GM20000 (cell line): ENCODE data around the gene SLC35F6.
"Not testable (repeated sequence)": the region's sequence is repeated elsewhere in the genome, so short reads cannot be mapped to it uniquely, and the experiment has no call there.

Experiments used
- DNase-seq: peaks from one replicate; pipeline ENCODE4 v3.0.0; 2012; ENCODE audit warnings: low spot score
- CTCF ChIP-seq: IDR thresholded peaks from 2 replicates; pipeline ENCODE4 v1.5.1; 2012; ENCODE audit warnings: mild to moderate bottlenecking, control low read depth; ENCODE audit errors: extremely low read depth, missing control alignments

Gene SLC35F6

GRCh38 chr2:26758790-26759321 is 5.2 kb upstream of the SLC35F6 start:
- TF ChIP-seq CTCF, result no peak
- no peak for DNase-seq

DNA sequence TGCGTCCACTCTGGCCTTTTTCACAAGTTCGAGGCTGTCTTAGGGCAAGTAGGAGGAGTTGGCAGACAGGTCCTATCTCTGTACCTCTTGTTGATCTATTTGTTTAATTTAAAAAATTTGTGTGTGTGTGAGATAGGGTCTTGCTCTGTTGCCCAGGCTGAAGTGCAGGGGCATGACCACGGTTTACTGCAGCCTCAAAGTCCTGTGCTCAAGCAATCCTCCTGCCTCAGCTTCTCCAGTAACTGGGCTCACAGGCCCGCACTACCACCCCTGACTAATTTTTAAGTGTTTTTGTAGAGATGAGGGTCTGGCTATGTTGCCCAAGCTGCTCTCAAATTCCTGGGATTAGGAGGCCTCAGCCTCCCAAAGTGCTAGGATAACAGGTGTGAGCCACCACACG is 4.2 kb upstream of the SLC35F6 start:
- no peak for DNase-seq
- no peak for TF ChIP-seq CTCF

GRCh38 chr2:26760991-26761390 is 3.1 kb upstream of the SLC35F6 start:
- DNase-seq, result not testable (repeated sequence)

DNA sequence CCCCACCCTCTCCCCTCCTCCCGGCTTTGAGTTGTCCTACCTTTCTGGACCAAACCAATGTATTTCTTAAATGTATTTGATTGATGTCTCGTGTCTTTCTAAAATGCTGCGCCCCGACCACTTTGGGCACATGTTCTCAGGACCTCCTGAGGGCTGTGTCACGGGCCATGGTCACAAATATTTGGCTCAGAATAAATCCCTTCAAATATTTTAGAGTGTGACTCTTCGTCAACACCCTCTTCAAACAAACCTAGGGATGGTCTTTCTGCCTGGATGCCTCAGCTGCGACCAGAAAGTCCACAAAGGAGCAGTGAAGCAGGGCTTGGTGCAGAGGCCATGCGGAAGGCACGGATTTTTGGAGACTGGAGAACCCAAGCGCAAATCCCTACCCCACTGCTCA is 1.1 kb upstream of the SLC35F6 start:
- DNase-seq, result no peak
- no peak for TF ChIP-seq CTCF

DNA sequence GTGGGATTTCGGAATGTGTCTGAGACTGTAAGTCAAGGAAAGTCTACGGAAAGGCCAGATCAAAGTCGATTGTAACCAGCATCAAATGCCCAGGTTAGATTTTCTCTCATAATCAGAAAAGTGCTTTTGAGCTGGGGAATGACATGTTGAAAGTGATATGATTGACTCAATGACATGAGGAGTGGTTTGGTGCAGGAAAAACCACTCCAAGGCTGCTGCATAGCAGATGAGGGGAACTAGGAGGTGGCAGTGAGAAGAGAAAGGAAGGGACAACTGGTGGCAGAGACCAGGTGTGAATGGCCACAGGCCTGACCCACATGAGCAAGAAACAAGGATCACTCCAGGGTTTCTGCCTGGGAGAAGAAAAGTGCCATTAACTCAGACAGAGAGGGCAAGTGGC is 822 bp downstream of the SLC35F6 start:
- no peak for TF ChIP-seq CTCF
- DNase-seq, result no peak

DNA sequence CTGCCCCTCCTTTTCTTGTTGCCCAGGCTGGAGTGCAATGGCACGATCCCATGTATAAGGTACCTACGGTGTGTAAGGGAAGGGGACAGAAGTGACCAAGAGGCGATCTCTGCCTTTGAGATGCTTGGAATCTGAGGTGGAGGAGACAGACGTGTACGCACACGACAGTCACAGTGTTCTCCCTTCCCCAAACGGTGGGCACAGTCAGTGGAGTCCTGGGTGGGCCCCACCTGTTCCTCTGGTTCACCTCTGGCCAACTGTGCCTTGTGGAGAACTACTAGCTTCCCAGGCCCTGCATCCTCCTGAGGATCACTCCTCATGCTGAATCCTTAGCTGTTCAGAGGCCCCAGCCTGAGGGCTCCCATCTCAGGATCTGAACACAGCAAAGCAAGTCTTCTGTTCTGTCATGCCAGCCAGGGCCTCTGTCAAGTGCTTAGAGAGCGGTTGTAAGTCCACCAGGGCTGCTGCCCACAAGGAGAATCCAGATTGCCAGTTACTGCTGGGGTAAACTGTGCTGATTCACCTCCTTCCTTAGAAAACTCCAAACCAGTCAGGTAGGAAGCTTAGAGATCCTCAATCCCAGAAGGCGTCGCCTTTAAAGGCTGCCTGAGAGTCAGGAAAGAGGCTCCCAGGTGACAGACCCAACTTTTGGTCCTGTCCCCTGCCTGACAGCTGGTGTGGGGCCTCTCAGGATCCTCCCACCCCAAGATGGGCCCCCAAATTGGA is 1.6 kb downstream of the SLC35F6 start:
- DNase-seq, result no peak
- no peak for TF ChIP-seq CTCF

DNA sequence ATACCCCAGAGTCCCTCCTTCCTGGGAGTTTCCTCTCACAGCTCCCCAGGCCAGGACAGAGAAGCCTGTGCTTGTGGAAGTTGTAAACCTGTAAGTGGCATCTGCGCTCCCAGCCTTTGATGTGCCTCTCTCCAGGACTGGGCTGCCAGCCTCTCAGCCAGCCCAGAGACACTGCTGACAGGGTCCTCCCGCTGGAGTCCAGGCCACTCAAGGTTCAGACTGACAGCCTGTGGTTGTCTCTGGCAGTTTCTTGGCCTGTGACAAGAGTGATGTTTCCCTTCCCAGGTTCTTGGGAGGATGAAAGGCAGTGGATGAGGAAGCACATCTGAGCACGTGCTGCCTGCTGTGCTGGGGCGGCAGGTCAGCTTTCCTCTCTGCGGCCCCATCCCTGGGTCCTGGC is 3.0 kb downstream of the SLC35F6 start:
- TF ChIP-seq CTCF, result no peak
- no peak for DNase-seq

DNA sequence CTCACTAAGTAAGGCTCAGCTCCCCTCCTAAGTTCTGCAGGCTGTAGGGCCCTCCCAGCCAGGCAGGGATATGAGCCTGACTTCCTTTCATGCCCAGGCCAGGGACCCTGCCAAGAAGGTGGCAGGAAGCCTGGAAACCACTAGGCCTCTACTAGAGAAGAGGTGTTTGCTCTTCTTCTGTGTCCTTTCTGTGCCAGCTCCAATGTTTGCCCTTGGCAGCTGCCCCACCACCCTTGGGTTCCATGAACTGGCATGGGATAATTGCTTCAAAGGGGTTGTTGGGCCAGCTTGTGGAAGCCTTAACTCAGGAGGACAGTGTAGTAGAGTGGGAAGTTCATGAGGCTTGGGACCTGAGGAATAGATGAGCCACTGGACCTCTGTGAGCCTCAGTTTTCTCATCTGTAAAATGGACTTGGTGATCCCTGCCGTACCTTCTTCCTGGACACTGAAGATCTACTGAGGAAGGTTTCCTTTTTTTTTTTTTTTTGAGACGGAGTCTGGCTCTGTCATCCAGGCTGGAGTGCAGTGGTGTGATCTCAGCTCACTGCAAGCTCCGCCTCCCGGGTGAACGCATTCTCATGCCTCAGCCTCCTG is 3.9 kb downstream of the SLC35F6 start:
- TF ChIP-seq CTCF, result no peak
- no peak for DNase-seq
